Brain pericyte (primary cell): ENCODE results near the gene PRRT1.
"Not testable (repeated sequence)": the region's sequence is repeated elsewhere in the genome, so short reads cannot be mapped to it uniquely, and the experiment has no call there.

Experiments
- DNase-seq: peaks from one replicate; pipeline ENCODE4 v3.0.0-alpha.2; 2012; ENCODE audit warnings: low read depth, low spot score

The PRRT1 gene

DNA sequence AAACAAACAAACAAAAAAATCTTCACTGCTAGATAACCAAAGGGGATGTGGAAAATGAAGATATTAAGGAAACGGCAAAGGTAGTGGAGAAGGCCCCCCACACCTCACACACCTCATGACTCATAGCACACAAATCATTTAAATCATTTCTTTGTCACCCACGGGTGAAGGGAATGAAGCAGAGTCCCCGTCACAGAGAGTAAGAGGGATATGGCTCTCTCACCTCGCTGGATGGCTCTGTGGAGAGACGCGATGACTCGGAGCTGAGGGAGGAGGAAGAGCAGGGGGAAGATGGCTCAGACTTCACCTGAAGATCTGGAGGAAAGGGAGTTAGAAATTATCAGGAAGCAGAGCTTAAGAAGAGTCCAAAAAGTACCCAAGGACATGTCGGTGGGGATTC lies 24.9 kb downstream of the PRRT1 start:
- no peak for DNase-seq

DNA sequence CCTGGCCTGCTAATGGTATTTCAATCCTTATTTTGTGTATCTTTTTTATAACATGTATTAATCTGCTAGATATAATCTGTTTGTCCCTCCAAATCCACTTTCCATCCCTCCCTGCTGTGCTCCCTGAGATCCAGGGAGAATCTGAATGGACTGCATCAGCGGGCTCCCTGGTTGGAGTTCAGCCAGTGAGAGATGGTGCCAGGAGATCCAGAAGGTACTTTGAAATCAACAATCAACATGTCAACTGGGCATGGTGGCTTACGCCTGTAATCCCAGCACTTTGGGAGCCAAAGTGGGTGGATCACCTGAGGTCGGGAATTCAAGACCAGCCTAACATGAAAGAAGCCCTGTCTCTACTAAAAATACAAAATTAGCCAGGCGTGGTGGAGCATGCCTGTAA lies 28.1 kb downstream of the PRRT1 start:
- DNase-seq: no peak

DNA sequence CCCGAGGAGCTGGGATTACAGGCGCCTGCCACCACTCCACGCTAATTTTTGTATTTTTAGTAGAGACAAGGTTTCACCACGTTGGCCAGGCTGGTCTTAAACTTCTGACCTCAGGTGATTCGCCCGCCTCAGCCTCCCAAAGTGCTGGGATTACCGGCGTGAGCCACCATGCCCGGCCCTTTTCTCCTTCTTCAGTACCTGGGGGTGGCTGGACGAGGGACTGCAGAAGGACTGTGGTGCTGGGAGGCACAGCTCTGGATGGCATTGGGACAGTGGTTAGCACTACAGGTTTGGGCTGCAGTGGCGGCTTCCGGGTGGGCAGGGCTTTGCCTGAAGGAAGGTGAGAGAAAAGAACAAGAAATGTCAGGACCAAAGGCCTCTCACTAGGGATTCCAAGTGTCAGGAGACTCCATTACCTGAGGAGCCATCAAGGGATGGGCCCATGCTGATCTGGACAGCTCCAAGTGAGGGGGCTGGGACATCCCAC lies 31.1 kb downstream of the PRRT1 start:
- no peak for DNase-seq

DNA sequence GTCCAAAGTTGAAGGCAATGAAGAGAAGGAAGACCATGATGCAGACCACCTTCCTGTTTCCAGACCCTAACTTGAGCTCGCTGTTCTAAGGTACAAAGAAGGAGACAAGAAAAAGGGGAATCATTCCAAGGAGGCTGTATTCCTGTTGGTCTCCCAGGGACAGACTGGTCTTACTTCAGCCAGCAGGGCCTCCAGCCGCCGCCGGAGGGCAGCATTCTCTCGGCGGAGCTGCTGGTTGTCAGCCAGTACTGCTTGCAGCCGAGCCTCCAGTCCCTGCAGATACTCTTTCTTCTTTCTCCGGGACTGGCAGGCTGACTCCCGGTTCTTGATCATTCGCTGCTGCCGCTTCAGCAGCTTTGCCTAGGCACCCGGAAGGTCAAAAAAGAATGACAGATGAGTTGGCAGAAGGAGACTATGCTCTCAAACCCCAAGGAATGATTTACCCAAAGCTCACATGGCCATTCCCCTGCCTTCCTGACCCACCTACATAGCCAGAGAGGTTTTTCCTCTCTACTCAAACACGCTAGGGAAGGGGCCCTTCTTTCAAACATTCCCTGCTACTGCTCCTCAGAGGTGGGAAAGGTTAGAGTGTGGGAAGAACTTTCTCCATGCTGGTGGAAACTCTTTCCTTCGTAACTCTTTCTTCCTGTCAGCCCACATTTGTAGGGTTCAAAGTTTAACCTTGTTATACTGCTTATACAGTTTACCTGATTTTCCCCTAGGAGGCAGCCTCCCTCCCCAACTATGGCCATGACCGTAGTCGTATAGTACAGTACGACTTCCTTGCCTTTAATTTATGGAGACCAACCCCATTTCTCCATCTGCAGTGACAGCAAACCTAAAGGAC lies 32.7 kb downstream of the PRRT1 start:
- peak; percentile 42 for DNase-seq

DNA sequence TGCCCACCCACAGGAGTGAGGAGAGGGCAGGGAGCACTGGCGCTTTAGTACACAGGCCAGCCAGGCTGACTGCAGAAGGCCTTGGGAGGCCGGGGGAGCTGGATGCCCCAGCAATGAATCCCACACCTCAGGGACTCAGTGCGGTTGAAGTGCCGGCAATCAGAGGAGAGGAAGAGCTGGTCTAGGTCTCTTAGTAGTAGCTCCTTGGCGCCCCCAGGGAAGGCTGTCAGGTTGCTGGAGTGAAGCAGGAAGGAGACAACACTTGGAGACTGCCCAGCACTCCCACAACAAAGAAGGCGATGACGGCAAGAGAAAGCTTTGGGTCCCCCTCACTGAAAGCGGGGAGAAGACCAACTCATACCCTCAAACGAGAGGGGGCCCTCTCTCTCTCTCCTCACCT lies 34.3 kb downstream of the PRRT1 start:
- no peak for DNase-seq

DNA sequence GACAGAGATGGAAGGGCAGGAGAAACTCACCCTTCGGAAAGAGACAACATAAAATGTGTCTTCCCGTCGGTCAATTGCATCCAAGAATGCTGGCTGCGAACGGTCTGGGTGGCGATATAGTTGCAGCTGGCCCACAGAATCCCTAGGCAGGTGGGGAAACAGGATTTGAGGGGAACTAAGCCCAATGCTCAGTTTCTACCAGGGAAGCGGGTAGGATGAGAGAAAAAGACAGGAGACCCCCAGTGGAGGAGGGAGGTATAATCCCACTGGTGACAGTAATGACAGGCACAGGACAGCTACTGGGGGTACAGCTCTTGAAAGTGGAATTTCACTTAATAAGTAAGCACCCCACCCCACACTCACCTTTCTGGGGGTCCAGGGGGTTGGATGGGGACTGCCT lies 35.1 kb downstream of the PRRT1 start:
- no peak for DNase-seq

DNA sequence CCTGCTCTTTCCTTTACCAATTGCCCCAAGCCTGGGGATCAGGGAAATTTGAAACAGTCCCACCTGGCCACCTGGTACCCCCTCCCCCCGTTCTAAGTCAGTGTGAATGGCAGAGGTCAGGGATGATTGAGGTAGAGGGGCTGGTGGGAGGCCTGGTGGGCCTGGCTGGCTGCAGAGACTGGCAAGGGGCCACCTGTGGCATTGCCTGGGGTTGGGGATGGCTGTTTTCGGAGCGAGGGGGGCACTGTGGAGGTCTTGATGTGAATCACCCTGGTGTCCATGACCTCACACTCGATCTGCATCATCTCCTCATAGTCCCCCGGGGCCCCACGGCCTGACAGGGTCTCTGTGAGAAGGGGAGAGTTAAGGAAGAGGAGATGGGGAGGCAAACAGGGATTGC lies 36.1 kb downstream of the PRRT1 start:
- no peak for DNase-seq

DNA sequence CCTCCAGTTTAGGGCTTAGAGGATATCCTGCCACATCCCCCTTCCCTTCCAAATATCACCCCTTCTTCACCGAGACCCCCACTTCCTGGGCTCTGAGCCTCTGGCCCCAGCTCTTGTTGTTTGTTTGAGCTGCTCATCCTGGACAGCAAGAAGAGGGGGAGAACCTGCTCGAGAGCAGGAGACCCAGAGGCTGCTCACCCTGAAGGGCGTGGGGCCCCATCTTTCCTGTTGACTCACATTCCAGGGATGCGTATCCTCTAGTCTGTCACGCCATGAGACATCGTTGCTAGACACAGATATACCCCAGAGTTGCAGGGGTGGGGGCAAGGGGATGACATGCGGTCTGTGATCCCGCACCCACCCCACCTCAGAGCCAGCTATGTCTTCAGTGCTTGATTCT lies 36.9 kb downstream of the PRRT1 start:
- no peak for DNase-seq

DNA sequence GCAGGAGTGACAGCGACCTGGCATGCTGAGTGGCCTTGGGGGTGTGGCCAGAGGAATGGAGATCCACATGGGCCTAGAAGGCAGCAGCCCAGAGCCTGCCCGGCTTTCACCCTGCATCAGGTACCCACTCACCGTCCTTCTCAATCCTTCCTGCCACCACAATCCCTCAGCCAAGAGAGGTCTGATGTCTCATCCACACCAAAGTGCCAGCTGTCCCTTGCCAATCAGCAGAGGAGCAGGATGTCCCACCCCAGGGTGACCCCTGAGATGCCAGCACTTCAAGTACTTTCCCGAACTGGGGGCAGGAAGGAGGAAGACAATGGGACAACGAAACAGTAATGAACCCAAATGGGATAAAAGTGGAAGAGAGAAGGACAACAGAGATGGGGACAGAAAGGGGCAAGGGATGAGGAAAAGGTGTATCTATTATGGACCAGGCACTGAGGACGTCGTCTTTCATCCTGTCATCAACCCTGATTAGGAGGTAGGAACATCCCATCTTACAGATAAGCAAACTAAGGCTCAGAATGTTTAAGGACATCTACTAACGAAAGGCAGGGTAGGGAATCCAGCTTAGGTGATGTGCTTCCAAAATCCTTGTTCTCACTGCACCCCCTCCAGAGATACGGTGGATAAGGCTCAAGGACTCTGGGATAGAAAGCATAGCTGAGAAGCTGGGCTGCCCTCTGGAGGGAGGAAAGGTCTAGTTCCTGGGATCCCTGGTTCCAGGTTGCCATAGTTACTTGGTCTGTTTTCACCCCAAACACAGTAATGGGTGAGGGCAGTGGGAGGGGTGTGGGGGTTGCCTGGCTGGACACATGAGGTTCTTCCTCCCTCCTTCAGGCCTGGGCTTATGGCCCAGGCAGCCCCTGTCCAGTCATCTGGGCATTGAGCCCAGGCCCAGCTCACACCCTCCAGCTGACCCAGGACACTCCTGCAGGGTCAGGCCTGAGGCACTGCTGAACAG lies 38.1 kb downstream of the PRRT1 start:
- peak; percentile 60 for DNase-seq

DNA sequence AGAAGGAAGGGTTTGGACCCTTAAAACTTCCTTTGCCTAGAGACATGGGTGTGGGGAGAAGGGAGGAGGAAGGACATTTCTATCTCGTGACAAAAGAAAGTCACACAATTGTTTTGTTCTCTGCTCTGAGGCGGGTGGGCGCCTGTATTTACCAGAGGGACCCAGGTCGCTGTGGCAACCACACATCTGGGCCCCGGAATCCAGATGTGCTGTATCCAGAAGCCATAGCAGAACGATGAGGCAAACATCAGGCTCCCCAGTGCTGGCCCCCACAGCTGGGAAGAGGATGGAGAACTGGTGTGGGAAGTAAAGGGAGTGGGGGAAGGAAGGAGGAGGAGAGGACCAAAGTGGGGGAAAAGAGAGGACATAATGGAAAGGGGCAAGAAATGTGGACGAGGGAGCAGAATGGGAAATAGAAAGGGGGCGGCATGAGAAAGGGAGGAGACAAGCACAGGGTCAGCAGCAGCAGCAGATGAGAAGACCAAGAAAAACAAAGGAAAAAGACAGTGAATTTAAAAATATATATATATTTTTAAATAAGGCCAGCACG lies 39.2 kb downstream of the PRRT1 start:
- no peak for DNase-seq

DNA sequence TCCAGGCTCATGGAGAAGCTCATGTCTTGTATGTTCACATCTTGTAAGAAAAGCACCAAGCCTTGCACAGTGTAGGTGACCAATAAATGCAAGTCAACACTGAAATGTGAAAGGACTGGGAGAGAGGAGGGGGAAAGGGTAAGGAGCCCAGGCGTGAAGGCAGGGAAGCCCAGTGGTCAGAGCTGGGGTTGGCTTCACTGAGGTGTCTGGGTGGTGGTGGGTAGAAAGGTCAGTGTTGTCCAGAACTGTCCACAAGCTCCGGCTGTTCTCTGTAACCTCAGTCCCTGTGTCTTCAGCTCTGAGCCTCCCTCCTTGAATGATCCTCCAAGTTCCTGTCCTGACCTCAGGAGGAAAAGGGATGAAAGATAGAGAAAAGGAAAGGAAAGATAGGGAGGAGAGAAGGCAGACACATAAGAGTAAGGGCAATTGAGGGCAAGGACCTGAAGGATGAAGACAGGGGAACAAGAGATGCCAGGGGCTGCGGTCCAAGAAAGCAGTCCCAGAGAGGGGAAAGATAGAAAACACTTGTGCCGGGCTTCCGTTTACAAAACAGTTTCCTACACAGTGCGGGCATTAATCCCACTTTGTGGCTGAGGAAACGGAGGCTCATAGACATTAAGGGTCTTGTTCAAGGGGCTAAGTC lies 40.2 kb downstream of the PRRT1 start:
- no peak for DNase-seq

DNA sequence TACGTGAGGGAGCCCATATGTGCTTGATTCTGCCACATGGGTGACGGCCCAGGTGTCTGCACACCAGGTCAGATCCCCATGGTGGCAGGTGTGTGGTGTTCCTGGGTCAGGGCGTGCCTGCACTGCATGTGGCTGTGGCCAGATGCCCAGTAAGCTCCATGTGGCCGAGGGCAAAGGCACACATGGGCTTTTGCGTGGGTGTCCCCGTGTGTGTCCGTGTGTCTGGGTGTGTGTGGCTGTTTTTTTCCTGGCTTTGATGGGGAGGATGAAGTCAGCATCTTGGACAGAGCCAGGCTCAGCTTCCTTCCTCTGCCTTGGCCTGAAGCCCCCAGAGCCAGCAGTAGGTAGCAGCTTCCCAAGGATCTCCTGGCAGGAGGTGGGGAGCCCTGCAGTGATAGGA lies 41.1 kb downstream of the PRRT1 start:
- no peak for DNase-seq

DNA sequence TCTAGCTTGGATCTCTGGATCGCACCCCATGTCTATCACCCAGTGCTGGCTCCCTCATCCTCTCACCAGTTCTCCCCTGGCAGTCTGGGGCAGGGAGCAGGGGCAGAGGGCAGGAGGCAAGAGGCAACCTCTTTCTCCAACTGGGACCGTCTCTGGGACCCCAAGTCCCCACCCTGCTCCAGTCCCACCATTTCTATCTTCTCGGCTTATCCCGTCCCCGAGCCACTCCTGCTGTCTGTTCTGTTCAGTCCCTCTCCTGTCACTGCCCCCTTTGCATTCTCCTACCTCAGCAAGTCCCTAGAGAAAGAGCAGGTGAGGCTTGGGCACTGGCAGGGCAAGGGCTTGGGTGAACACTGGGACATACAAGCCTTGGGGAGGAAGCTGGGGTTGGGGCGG lies 42.0 kb downstream of the PRRT1 start:
- no peak for DNase-seq

DNA sequence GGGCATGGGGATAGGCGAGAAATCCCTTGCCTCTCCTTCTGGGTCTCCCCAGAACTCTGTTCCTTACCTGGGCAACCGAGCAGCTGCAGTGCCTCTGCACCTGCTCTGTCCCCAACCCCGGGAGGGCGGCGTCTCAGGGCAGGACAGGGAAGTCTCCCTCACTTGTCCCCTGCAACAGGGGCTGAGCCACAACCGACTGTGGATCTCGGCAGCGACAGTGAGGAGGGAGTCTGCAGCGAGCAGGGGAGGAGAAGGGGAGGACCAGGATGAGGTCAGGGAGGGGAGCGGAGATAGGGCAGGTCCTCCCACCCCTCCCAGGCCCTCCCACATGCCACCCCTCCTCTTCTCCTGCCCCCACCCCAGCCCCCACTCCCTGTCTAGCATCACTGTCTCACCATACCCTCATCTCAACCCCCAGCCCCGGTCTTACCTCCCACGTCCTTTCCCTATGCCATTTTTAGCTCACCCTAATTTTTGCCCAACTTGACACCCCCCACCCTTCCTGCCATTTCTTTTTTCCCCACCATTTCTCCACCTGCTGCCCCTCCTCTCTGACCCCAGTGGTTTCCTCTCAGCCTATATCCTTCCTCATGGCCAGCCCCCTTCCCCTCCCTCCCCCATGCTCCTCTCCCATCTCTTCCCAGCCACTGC lies 42.5 kb downstream of the PRRT1 start, which contains the start of gene TNXB:
Gene TNXB, minus strand, starts transcription at position 225 of the 651 bp plus-strand sequence. CDS start 11,140 bp downstream, outside the sequence.
- DNase-seq: no peak

DNA sequence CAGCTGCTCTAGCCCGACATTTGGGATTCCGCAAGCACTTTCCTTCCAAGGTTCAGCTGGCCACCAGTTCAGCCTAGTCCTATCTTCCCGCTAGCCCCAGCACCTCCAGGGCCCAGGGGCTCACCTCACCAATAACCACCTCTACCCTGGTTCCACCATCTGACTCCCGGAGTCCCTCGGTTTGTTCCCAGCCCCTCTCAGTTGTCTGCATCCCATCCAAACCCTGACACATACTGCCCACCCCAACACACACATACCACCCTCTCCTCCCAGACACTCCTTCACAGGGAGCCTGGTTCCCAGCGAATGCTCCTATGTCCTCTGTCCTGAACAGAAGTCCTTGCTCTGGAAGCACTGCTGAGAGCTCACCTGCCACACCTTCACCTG lies 43.0 kb downstream of the PRRT1 start:
- no peak for DNase-seq

DNA sequence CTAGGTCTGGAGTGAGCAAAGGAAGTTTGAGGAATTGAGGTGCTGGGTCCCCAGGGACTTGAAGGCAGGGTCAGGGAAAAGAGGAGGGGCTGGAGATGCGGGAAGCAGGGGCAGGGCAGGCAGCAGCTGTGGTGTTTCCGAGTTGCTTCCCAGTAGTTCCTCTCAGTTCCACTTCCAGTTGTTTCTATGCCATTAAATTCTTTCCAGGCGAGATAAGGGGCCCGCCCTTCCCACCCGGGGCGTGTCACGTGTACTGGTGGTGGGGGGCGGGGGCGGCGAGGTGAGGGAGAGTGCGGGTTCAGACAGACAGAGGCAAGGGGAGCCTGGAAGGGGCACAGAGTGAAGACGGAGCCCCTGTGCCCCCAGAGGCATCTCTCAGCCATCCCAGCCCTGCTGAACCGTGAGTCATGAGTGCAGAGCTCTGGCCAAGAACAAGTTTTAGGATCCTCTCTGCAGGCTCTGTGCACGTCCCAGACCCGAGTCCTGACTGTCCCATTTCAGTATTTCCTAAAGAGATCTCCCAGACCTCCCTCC lies 43.6 kb downstream of the PRRT1 start:
- no peak for DNase-seq

DNA sequence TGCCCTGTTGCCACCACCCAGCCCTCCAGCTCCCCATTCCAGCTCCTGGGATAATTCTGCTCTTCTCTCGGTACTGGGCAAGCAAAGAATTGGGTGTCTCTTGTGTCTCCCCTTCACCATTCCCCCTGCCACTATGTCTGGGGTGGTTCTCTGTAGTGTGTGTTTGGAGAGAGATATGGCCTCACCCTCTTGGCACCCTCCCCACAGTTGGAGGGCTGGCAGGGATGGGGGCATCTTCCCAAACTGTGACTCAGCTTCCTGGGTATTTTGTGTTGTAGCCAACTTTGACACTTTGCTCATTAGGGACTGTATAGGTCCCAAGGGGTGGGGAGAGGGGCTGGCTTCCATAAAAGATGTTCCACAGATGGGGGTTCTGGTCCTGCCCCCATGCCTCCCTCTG lies 44.3 kb downstream of the PRRT1 start:
- no peak for DNase-seq

DNA sequence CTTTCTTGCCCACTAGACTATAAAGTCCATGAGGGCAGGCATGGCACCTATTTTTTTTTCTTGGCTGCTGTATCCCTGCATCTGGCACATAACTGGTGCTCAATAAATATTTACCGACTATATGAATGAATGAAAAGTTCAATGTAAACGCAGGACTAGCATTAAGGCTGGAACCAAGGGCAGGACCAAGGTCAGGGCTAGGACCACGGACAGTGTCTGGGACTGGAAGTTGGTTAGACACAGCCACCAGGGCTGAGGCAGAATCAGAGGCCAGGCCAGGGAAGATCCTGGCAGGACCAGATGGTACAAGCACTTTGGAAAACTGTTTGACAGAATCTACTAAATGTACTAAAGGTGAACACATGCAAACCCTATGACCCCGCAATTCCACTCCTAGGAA lies 46.3 kb downstream of the PRRT1 start:
- DNase-seq: no peak

DNA sequence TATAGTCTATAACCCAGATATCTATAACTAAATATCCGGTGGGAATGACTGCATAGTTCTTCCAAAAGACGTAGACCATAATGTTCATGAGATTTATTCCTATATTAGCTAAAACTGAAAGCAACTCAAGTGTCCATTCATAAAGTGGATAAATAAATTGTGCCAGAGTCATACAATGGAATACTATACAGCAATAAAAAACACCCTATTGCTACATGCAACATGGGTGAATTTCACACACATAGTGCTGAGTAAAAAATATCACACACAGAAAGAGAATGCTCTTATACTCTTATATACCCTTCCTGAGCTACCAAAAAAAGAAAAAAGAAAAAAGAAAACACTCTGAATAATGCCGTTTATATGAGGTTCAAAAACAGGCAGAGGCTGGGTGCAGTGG lies 49.5 kb downstream of the PRRT1 start:
- DNase-seq: no peak

DNA sequence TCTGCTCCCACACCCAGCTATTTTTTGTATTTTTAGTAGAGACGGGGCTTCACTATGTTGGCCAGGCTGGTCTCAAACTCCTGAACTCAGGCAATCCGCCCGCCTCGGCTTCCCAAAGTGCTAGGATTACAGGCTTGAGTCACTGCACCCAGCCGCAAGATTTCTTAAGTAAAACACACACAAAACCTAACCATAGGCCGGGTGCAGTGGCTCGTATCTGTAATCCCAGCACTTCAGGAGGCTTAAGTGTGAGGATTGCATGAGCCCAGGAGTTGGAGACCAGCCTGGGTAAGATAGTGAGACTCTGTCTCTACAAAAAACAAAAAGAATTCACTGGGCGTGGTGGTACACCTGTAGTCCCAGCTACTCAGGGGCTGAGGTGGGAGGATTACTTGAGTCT lies 51.5 kb downstream of the PRRT1 start:
- not testable (repeated sequence) for DNase-seq
